Osteocyte (in vitro differentiated cells): ENCODE measurements around the gene AFDN. TPM values are rescaled to one million over a fixed set of nuclear protein-coding genes. Genes with fewer than 3 reads are reported as not detected.

ENCODE experiments used
- DNase-seq: peaks from one replicate; pipeline ENCODE4 v3.0.0; 2021; ENCODE audit warnings: mixed read lengths; ENCODE audit not compliant: unreplicated experiment; ENCODE audit errors: extremely low spot score
- H3K27ac Mint-ChIP-seq: one replicate; pipeline ENCODE4 v1.8.0; 2021; ENCODE audit warnings: mild to moderate bottlenecking, mixed read lengths; ENCODE audit not compliant: unreplicated experiment
- H3K27me3 Mint-ChIP-seq: one replicate; pipeline ENCODE4 v1.8.0; 2021; ENCODE audit warnings: mixed read lengths; ENCODE audit not compliant: unreplicated experiment
- H3K36me3 Mint-ChIP-seq: one replicate; pipeline ENCODE4 v1.8.0; 2021; ENCODE audit warnings: mixed read lengths; ENCODE audit not compliant: unreplicated experiment
- H3K4me1 Mint-ChIP-seq: one replicate; pipeline ENCODE4 v1.8.0; 2021; ENCODE audit warnings: mixed read lengths; ENCODE audit not compliant: unreplicated experiment
- H3K4me3 Mint-ChIP-seq: one replicate; pipeline ENCODE4 v1.8.0; 2021; ENCODE audit warnings: mild to moderate bottlenecking, moderate library complexity, mixed read lengths; ENCODE audit not compliant: unreplicated experiment
- H3K9me3 Mint-ChIP-seq: one replicate; pipeline ENCODE4 v1.8.0; 2021; ENCODE audit warnings: mixed read lengths; ENCODE audit not compliant: unreplicated experiment
- CTCF ChIP-seq: fragments of 200-600 bp; sonication (generic); IDR thresholded peaks from 2 replicates; pipeline ENCODE4 v1.5.0; 2021; ENCODE audit warnings: antibody characterized with exemption, mild to moderate bottlenecking, moderate library complexity
- total RNA-seq: library from RNA; stranded (reverse); gene quantifications from 2 replicates; pipeline ENCODE4 v1.2.1, GENCODE V29; 2021

The AFDN gene
- total RNA-seq, 1 donor from 2014 or later: 67.3 TPM

GRCh38 chr6:167988945-167989841, 162.5 kb downstream of the AFDN start:
- Mint-ChIP-seq H3K27ac (no peak overlapping the region), H3K4me1 (no peaks in the 10 kb centered on the region), H3K27me3 (peaks cover 3% of the 10 kb centered on the region), H3K4me3 (no peak overlapping the region), H3K9me3 (no peaks in the 10 kb centered on the region), H3K36me3 (no peaks in the 10 kb centered on the region)
- peak; percentile 80 for DNase-seq
- TF ChIP-seq CTCF: no peak

- TF ChIP-seq CTCF: no peak
- Mint-ChIP-seq H3K9me3 (no peaks in the 10 kb centered on the region), H3K4me3 (no peak overlapping the region), H3K27me3 (peaks cover 3% of the 10 kb centered on the region), H3K4me1 (no peaks in the 10 kb centered on the region), H3K27ac (no peak overlapping the region), H3K36me3 (no peaks in the 10 kb centered on the region)
- peak; percentile 86 for DNase-seq
Measured at GRCh38 chr6:167990016-167990945, 163.6 kb downstream of the AFDN start.

- Mint-ChIP-seq H3K9me3 (no peaks in the 10 kb centered on the region), H3K27me3 (peaks cover 9% of the 10 kb centered on the region), H3K27ac (no peak overlapping the region), H3K4me3 (no peak overlapping the region), H3K36me3 (no peaks in the 10 kb centered on the region), H3K4me1 (no peaks in the 10 kb centered on the region)
- DNase-seq: no peak
- TF ChIP-seq CTCF: no peak
Measured at GRCh38 chr6:167993169-167993568, 166.5 kb downstream of the AFDN start.

GRCh38 chr6:167993831-167994230, 167.1 kb downstream of the AFDN start:
- H3K36me3 Mint-ChIP-seq: no peaks in the 10 kb centered on the region
- H3K4me3 Mint-ChIP-seq: no peak overlapping the region
- no peaks in the 10 kb centered on the region for H3K4me1 Mint-ChIP-seq
- H3K27me3 Mint-ChIP-seq: peaks cover 15% of the 10 kb centered on the region
- no peak for TF ChIP-seq CTCF
- DNase-seq: no peak
- no peaks in the 10 kb centered on the region for H3K9me3 Mint-ChIP-seq
- H3K27ac Mint-ChIP-seq: no peak overlapping the region

- DNase-seq: peak; percentile 80
- Mint-ChIP-seq H3K4me1 (no peaks in the 10 kb centered on the region), H3K36me3 (no peaks in the 10 kb centered on the region), H3K4me3 (no peak overlapping the region), H3K9me3 (no peaks in the 10 kb centered on the region), H3K27me3 (peaks cover 21% of the 10 kb centered on the region), H3K27ac (no peak overlapping the region)
- no peak for TF ChIP-seq CTCF
Measured at GRCh38 chr6:167995302-167995701, 168.6 kb downstream of the AFDN start.
